Endothelial cell of umbilical vein (primary cell): ENCODE measurements around the gene D2HGDH.

Experiments
- CTCF ChIP-seq, 2 donors: IDR thresholded peaks; 1 replicate in 1 of 2; 2 replicates in 1 of 2; pipeline ENCODE4 v1.5.1; 2011; ENCODE audit warnings: low read length in 2 of 2, mild to moderate bottlenecking in 2 of 2, moderate library complexity in 2 of 2, control low read depth in 1 of 2, inconsistent platforms in 1 of 2, low read depth in 1 of 2; ENCODE audit not compliant: insufficient read depth in 1 of 2; ENCODE audit errors: extremely low read depth in 1 of 2
- EZH2 ChIP-seq: IDR thresholded peaks from 2 replicates; pipeline ENCODE4 v1.6.1; 2012; ENCODE audit warnings: borderline replicate concordance, low read depth, mild to moderate bottlenecking, moderate library complexity, low read length, inconsistent platforms; ENCODE audit not compliant: severe bottlenecking
- MAX ChIP-seq: IDR thresholded peaks from 2 replicates; pipeline ENCODE4 v1.6.1; 2011; ENCODE audit not compliant: insufficient read depth, insufficient read length

- TF ChIP-seq EZH2 (no peak), CTCF (IDR thresholded peaks at IDR 0.05; ENCODE audit: extremely low read depth in 1 of 2, insufficient read depth in 1 of 2, low read depth in 1 of 2, low read length in 2 of 2) (no peak), MAX (no peak)
Observed at GRCh38 chr2:241746084-241746483, 11.7 kb downstream of the D2HGDH start.
